GM18870 (cell line): ENCODE measurements around the gene LPP.
"Not testable (repeated sequence)": the region's sequence is repeated elsewhere in the genome, so short reads cannot be mapped to it uniquely, and the experiment has no call there.

Source experiments
- ATAC-seq: cut with Tn5 transposase; IDR thresholded peaks from one replicate; pipeline ENCODE4 v1.9.1; 2021; ENCODE audit warnings: moderate library complexity; ENCODE audit not compliant: unreplicated experiment

LPP gene

DNA sequence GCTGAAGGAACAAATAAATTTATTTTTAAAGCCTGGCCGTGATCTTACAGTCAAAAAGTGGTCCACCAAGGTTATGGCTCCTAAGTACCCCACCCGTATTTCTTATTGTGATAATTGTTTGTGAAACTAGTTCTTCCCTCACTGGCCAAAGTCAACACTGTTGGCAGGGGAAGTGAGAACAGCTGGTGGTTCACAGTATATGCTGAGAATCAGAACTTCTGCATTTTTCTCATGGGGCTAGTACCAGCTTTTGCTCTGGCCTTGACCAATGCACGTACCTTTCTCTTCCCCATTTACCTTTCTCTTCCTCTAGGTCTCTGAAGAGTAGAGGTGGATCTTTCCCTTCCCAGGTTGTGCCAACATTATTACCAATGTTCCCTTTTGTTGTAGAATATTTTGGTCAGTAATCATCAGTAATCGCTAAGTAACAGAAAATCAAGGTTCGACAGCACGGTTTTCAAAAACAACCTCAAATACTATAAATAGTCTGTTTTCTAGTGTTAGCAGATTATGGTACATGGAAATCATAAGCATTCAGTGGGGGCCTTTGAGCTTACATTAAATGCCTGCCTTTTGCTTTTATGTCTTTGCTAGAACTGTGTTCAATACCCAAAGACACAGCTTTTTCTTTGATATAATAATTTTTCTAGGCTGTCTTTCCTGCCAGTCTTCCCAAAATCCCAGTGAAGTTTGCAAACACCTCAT lies 268.0 kb downstream of the LPP start:
- ATAC-seq: peak; percentile 99

GRCh38 chr3:188427981-188428380 lies 274.0 kb downstream of the LPP start:
- ATAC-seq: not testable (repeated sequence)

- no peak for ATAC-seq
These were observed 277.1 kb downstream of the LPP start for GRCh38 chr3:188431040-188431439.

DNA sequence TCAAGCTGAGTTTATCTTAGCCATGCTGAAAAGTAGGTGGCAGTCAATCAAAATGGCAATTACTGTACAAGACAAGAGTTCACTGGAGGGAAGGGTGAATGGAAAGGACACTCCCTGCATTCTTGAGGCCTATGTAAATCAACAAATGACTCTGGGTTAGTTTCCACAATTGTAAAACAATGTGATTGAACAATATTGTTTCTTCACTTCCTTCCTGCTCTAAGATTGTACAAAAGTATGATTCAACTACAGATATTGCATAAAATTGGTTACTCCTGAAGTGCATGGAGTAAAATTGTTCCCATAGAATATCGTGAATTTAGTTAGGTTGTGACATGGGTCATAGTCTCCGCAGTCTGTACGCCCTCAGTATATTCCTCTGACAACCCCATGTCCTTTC lies 277.6 kb downstream of the LPP start:
- ATAC-seq: no peak

GRCh38 chr3:188432802-188433520 lies 279.0 kb downstream of the LPP start:
- no peak for ATAC-seq

DNA sequence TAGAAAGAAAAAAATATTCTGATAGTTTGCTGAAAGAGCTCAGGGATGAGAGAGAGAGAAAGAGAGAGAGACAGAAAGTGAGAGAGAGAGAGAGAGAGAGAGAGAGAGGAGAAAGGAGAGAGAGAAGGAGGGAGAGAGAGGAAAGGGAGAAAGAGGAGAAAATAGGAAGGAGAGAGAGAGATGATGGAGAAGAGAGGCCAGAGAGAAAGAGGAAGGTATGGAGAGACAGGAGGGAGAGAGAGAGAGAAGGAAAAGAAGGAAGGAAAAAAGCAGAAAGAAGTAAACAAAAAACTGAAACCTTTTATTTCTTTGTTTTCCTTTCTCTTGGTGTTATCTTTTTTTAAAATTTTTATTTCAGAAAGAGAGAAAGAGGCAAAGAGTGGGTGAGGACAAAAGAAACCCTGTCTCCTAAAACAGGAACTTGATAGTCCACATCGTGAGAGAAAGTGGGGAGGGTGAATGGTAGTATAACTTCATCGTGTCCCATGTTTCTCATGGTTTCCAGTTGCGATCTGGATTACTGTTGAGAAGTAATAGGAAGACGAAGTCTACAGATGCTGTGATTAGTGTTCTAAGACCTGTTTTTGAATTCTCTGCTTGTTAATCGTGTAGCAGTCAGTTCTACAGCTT lies 279.7 kb downstream of the LPP start:
- ATAC-seq: no peak

DNA sequence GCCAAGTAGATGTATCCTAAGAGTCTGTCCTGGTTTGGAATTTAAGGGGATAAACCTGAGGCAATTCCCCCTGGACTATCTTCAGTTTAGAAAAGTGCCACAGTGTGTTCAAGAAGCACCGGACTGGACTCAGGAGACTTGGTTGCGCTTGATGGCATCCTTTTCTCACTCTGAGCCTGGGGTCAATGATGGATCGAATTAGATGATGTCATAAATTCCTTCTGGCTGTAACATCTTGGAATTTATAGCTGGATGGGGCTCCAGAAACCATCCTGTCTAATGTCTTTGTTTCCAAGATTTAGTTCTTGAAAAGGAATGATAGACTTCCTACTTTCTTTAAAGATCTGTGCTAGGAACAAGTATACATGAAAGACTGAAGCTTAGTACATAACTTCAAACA lies 280.6 kb downstream of the LPP start:
- no peak for ATAC-seq

GRCh38 chr3:188435266-188435665 lies 281.3 kb downstream of the LPP start:
- no peak for ATAC-seq

GRCh38 chr3:188437926-188438325 lies 284.0 kb downstream of the LPP start:
- ATAC-seq: no peak

- peak; percentile 95 for ATAC-seq
These were observed 285.1 kb downstream of the LPP start for GRCh38 chr3:188439080-188439479.

GRCh38 chr3:188440340-188440972 lies 286.5 kb downstream of the LPP start:
- ATAC-seq: no peak

DNA sequence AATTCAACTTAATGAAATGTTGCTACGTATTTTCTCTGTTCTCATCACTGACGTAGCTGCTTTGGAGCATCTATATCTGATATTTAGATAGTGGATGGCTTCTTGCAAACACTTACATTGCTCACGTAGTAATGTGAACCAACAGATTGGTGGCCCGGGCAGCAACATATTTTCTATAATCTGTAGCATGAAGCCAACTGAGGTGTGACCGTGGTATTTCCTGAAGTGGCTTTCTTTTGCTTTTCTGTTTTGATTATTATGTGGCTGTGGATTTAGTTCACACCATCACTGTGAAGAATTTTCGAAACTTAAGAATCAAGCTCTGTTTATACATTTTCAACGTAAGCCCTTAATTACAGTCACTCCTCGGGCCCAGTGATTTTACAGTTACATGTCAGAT lies 288.5 kb downstream of the LPP start:
- ATAC-seq: no peak

DNA sequence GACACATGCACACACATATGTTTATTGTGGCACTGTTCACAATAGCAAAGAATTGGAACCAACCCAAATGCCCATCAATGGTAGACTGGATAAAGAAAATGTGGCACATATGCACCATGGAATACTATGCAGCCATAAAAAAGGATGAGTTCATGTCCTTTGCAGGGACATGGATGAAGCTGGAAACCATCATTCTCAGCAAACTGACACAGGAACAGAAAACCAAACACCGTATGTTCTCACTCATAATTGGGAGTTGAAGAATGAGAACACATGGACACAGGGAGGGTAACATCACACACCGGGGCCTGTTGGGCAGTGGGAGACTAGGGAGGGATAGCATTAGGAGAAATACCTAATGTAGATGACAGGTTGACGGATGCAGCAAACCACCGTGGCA lies 291.2 kb downstream of the LPP start:
- ATAC-seq: not testable (repeated sequence)

- peak; percentile 77 for ATAC-seq
These were observed 292.1 kb downstream of the LPP start for GRCh38 chr3:188446014-188446413.

GRCh38 chr3:188446766-188447165 lies 292.8 kb downstream of the LPP start:
- ATAC-seq: peak; percentile 66

GRCh38 chr3:188448813-188449212 lies 294.9 kb downstream of the LPP start:
- no peak for ATAC-seq

DNA sequence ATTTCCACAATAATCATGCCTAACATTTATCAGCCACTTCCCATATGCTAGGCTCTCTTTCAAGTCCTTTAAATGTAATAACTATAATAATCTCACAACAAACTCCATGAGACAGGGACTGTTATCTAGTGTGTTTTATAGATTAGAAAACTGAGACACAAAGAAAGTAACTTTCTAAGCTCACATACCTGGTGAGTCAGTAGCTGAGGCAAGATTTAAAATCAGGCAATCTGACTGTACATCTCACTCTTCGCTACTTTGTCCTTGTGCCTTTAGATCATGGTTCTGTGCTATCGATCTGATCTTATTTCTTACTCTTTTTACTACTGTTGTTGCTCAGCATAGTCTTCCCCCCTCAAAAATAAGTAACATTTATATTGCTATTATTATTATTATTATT lies 295.5 kb downstream of the LPP start:
- no peak for ATAC-seq

DNA sequence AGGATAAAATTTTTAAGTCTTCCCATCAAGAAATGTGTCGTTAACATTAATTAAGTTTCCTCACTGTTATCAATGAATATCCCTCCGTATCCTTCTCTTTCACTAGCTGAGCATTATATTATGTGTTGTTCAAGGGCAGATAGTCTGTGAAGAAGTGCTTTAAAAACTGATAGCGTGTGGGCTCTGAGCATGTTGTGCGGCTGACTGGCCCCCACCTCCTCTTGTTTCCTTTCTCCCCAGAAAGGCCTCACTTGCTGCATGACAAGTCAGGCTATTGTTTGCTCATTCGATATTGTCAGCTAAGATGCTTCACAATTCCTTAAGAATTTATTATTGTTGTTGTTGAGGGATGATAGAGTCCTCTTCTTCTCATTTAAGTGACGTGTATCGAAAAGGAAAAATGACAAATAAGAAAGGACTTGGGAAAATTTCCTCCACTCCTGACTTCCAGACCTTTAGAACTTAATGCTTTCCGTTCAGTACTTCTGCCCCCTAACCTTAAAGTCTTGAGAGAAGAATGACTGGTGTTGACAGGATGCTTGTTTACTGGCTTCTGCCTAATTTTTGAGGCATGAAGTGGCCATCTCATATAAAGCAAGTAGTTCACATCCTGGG lies 298.3 kb downstream of the LPP start:
- ATAC-seq: no peak

- no peak for ATAC-seq
These were observed 299.8 kb downstream of the LPP start for GRCh38 chr3:188453431-188454384.

DNA sequence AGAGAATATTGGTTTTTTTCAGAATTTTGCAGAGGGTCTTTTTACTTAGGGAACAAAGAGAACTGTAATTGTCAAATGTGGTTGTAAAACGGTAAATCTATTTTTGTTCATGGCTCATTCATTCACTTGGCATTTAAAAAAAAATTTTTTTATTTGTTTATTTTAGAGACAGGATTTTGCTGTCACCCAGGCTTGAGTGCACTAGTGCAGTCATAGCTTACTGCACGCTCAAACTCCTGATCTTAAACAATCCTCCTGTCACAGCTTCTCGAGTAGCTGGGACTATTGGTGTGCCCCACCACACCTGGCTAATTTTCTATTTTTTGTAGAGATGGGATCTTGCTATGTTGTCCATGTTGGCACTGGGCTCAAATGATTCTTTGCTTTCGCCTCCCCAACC lies 301.8 kb downstream of the LPP start:
- no peak for ATAC-seq
